HG03469 (cell line): ENCODE measurements around the gene CCDC192.
"Not testable (repeated sequence)": the region's sequence is repeated elsewhere in the genome, so short reads cannot be mapped to it uniquely, and the experiment has no call there.

Experiments used
- ATAC-seq: cut with Tn5 transposase; IDR thresholded peaks from one replicate; pipeline ENCODE4 v1.9.1; 2021; ENCODE audit warnings: mild to moderate bottlenecking, moderate library complexity, moderate number of reproducible peaks; ENCODE audit not compliant: unreplicated experiment

CCDC192 gene

GRCh38 chr5:127697894-127698600 lies 5.1 kb upstream of the CCDC192 start:
- ATAC-seq = no peak

- ATAC-seq = no peak
Observed at GRCh38 chr5:127699416-127699815, 3.8 kb upstream of the CCDC192 start.

GRCh38 chr5:127700237-127700766 lies 2.9 kb upstream of the CCDC192 start:
- ATAC-seq = no peak

- ATAC-seq = no peak
Observed at GRCh38 chr5:127702434-127702833, 757 bp upstream of the CCDC192 start.

- ATAC-seq = no peak
Observed at GRCh38 chr5:127705120-127705892, 2.1 kb downstream of the CCDC192 start.

- no peak for ATAC-seq
Observed at GRCh38 chr5:127706691-127707090, 3.5 kb downstream of the CCDC192 start.

GRCh38 chr5:127707209-127707608 lies 4.0 kb downstream of the CCDC192 start:
- no peak for ATAC-seq

GRCh38 chr5:127713083-127713482 lies 9.9 kb downstream of the CCDC192 start:
- not testable (repeated sequence) for ATAC-seq

GRCh38 chr5:127718181-127718580 lies 15.0 kb downstream of the CCDC192 start:
- ATAC-seq = no peak

GRCh38 chr5:127723571-127723970 lies 20.4 kb downstream of the CCDC192 start:
- no peak for ATAC-seq

- no peak for ATAC-seq
Observed at GRCh38 chr5:127725673-127726072, 22.5 kb downstream of the CCDC192 start.

- ATAC-seq = no peak
Observed at GRCh38 chr5:127732963-127733362, 29.8 kb downstream of the CCDC192 start.

- not testable (repeated sequence) for ATAC-seq
Observed at GRCh38 chr5:127739348-127739747, 36.2 kb downstream of the CCDC192 start.

- ATAC-seq = no peak
Observed at GRCh38 chr5:127739807-127740384, 36.7 kb downstream of the CCDC192 start.

GRCh38 chr5:127741412-127741811 lies 38.2 kb downstream of the CCDC192 start:
- no peak for ATAC-seq

GRCh38 chr5:127744241-127744640 lies 41.0 kb downstream of the CCDC192 start:
- ATAC-seq = no peak

- ATAC-seq = no peak
Observed at GRCh38 chr5:127746756-127747155, 43.6 kb downstream of the CCDC192 start.

- ATAC-seq = not testable (repeated sequence)
Observed at GRCh38 chr5:127752503-127753265, 49.5 kb downstream of the CCDC192 start.

GRCh38 chr5:127754259-127754658 lies 51.1 kb downstream of the CCDC192 start:
- no peak for ATAC-seq

GRCh38 chr5:127754706-127755105 lies 51.5 kb downstream of the CCDC192 start:
- no peak for ATAC-seq

- peak; percentile 90 for ATAC-seq
Observed at GRCh38 chr5:127757576-127757975, 54.4 kb downstream of the CCDC192 start.
